ENCODE results near the gene SH3BP5L. TPM values are rescaled to one million over a fixed set of nuclear protein-coding genes. Genes with fewer than 3 reads are reported as not detected.

Gene SH3BP5L
- total and polyA plus RNA-seq, 2 of the 8 experiments (the other 6 are each of a cell fraction or from before 2014, with no cell fraction given): 20.2 to 28.4 TPM

DNA sequence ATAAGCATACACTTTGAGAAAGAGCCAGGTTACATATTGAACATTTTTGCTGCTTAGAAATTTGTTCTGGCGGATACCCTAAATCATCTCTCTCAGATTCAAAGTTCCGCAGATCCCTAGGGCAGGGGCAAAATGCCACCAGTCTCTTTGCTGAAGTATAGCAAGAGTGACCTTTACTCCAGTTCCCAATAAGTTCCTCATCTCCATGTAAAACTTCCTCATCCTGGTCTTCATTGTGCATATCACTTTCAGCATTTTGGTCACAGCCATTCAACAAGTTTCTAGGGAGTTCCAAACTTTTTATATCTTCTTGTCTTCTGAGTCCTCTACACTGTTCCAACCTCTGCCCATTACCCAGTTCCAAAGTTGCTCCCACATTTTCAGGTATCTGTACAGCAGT is 46.8 kb downstream of the SH3BP5L start (continued):
- TF ChIP-seq, protein P1, sequence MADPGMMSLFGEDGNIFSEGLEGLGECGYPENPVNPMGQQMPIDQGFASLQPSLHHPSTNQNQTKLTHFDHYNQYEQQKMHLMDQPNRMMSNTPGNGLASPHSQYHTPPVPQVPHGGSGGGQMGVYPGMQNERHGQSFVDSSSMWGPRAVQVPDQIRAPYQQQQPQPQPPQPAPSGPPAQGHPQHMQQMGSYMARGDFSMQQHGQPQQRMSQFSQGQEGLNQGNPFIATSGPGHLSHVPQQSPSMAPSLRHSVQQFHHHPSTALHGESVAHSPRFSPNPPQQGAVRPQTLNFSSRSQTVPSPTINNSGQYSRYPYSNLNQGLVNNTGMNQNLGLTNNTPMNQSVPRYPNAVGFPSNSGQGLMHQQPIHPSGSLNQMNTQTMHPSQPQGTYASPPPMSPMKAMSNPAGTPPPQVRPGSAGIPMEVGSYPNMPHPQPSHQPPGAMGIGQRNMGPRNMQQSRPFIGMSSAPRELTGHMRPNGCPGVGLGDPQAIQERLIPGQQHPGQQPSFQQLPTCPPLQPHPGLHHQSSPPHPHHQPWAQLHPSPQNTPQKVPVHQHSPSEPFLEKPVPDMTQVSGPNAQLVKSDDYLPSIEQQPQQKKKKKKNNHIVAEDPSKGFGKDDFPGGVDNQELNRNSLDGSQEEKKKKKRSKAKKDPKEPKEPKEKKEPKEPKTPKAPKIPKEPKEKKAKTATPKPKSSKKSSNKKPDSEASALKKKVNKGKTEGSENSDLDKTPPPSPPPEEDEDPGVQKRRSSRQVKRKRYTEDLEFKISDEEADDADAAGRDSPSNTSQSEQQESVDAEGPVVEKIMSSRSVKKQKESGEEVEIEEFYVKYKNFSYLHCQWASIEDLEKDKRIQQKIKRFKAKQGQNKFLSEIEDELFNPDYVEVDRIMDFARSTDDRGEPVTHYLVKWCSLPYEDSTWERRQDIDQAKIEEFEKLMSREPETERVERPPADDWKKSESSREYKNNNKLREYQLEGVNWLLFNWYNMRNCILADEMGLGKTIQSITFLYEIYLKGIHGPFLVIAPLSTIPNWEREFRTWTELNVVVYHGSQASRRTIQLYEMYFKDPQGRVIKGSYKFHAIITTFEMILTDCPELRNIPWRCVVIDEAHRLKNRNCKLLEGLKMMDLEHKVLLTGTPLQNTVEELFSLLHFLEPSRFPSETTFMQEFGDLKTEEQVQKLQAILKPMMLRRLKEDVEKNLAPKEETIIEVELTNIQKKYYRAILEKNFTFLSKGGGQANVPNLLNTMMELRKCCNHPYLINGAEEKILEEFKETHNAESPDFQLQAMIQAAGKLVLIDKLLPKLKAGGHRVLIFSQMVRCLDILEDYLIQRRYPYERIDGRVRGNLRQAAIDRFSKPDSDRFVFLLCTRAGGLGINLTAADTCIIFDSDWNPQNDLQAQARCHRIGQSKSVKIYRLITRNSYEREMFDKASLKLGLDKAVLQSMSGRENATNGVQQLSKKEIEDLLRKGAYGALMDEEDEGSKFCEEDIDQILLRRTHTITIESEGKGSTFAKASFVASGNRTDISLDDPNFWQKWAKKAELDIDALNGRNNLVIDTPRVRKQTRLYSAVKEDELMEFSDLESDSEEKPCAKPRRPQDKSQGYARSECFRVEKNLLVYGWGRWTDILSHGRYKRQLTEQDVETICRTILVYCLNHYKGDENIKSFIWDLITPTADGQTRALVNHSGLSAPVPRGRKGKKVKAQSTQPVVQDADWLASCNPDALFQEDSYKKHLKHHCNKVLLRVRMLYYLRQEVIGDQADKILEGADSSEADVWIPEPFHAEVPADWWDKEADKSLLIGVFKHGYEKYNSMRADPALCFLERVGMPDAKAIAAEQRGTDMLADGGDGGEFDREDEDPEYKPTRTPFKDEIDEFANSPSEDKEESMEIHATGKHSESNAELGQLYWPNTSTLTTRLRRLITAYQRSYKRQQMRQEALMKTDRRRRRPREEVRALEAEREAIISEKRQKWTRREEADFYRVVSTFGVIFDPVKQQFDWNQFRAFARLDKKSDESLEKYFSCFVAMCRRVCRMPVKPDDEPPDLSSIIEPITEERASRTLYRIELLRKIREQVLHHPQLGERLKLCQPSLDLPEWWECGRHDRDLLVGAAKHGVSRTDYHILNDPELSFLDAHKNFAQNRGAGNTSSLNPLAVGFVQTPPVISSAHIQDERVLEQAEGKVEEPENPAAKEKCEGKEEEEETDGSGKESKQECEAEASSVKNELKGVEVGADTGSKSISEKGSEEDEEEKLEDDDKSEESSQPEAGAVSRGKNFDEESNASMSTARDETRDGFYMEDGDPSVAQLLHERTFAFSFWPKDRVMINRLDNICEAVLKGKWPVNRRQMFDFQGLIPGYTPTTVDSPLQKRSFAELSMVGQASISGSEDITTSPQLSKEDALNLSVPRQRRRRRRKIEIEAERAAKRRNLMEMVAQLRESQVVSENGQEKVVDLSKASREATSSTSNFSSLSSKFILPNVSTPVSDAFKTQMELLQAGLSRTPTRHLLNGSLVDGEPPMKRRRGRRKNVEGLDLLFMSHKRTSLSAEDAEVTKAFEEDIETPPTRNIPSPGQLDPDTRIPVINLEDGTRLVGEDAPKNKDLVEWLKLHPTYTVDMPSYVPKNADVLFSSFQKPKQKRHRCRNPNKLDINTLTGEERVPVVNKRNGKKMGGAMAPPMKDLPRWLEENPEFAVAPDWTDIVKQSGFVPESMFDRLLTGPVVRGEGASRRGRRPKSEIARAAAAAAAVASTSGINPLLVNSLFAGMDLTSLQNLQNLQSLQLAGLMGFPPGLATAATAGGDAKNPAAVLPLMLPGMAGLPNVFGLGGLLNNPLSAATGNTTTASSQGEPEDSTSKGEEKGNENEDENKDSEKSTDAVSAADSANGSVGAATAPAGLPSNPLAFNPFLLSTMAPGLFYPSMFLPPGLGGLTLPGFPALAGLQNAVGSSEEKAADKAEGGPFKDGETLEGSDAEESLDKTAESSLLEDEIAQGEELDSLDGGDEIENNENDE (IDR thresholded peaks at IDR 0.05; ENCODE audit: insufficient replicate concordance, low read length): no peak
- TF ChIP-seq TCF12 (IDR thresholded peaks at IDR 0.05; ENCODE audit: low read depth, low read length) (no peak), SAP30 (IDR thresholded peaks at IDR 0.05; ENCODE audit: insufficient read depth, insufficient replicate concordance, low read length) (no peak), EP300 (IDR thresholded peaks at IDR 0.05; ENCODE audit: borderline replicate concordance in 1 of 2, low read depth in 2 of 2, low read length in 2 of 2) (no peak), KDM4A (IDR thresholded peaks at IDR 0.05; ENCODE audit: low read depth, low read length, severe bottlenecking) (no peak), CTBP2 (IDR thresholded peaks at IDR 0.05; ENCODE audit: borderline replicate concordance, insufficient read depth, insufficient read length, low read length) (no peak), CHD2 (IDR thresholded peaks at IDR 0.05; ENCODE audit: low read length) (no peak), NRF1 (IDR thresholded peaks at IDR 0.05; ENCODE audit: low read depth, low read length) (no peak), HDAC6 (IDR thresholded peaks at IDR 0.05; ENCODE audit: low read depth, low read length) (no peak), CEBPB (IDR thresholded peaks at IDR 0.05; ENCODE audit: low read depth, low read length) (no peak)

Measured in H1 (cell line).